OCI-LY3 (cell line): ENCODE measurements around the gene MSI2.

Experiments used
- H2AFZ ChIP-seq: fragments of 200-600, 300-600 bp; shearing (Covaris generic); 2 replicates; pipeline ENCODE4 v1.6.0; 2014; ENCODE audit warnings: antibody characterized with exemption, low read depth, low read length
- H3K27ac ChIP-seq: fragments of 200-600, 300-600 bp; sonication (generic); 2 replicates; pipeline ENCODE4 v1.5.1; 2014; ENCODE audit warnings: mild to moderate bottlenecking, low read length, moderate library complexity, mixed read lengths
- H3K27me3 ChIP-seq: fragments of 200-600, 300-600 bp; sonication (generic); 2 replicates; pipeline ENCODE4 v1.6.1; 2014; ENCODE audit warnings: low read depth, low read length, mixed read lengths
- H3K36me3 ChIP-seq: fragments of 200-600, 300-600 bp; sonication (generic); replicated peaks from 2 replicates; pipeline ENCODE3; 2014; ENCODE audit warnings: low read depth, low read length, mixed read lengths
- H3K4me1 ChIP-seq: fragments of 300-600, 200-600 bp; sonication (generic); 2 replicates; pipeline ENCODE4 v1.6.1; 2014; ENCODE audit warnings: low read length, mixed read lengths
- H3K4me2 ChIP-seq: fragments of 200-600, 300-600 bp; sonication (generic); 2 replicates; pipeline ENCODE4 v1.6.1; 2014; ENCODE audit warnings: low read length, mixed read lengths
- H3K4me3 ChIP-seq: fragments of 300-600, 200-600 bp; sonication (generic); 2 replicates; pipeline ENCODE4 v1.5.1; 2014; ENCODE audit warnings: antibody characterized with exemption, mild to moderate bottlenecking, low read length, moderate library complexity
- H3K79me2 ChIP-seq: fragments of 300-600, 200-600 bp; shearing (Covaris generic); 2 replicates; pipeline ENCODE4 v1.6.1; 2014; ENCODE audit warnings: mild to moderate bottlenecking, low read length, mixed read lengths
- H3K9ac ChIP-seq: fragments of 300-600, 200-600 bp; shearing (Covaris generic); 2 replicates; pipeline ENCODE4 v1.6.0; 2014; ENCODE audit warnings: mild to moderate bottlenecking, low read length, moderate library complexity
- H3K9me3 ChIP-seq: fragments of 200-600, 300-600 bp; shearing (Covaris generic); 2 replicates; pipeline ENCODE4 v1.6.1; 2014; ENCODE audit warnings: low read length, mixed read lengths; ENCODE audit not compliant: insufficient read depth
- H4K20me1 ChIP-seq: fragments of 200-600, 300-600 bp; sonication (generic); 2 replicates; pipeline ENCODE4 v1.6.1; 2016; ENCODE audit warnings: low read length, mixed read lengths; ENCODE audit not compliant: insufficient read depth
- CTCF ChIP-seq: fragments of 200-600, 300-600 bp; sonication (generic); IDR thresholded peaks from 2 replicates; pipeline ENCODE4 v1.5.1; 2014; ENCODE audit warnings: antibody characterized with exemption, low read length, low read depth
- EZH2phosphoT487 ChIP-seq: fragments of 200-600 bp; shearing (Covaris generic); IDR thresholded peaks from 2 replicates; pipeline ENCODE4 v1.6.1; 2018; ENCODE audit warnings: antibody characterized with exemption, mixed run types, low read depth

Gene MSI2

GRCh38 chr17:57356153-57356718 lies 99.9 kb downstream of the MSI2 start:
- TF ChIP-seq EZH2phosphoT487: no peak
- no peak for TF ChIP-seq CTCF
- Histone ChIP-seq H3K27ac (no peak overlapping the region), H3K4me2 (peak overlapping the region; percentile 39), H4K20me1 (peaks cover 49% of the 10 kb centered on the region), H3K79me2 (peaks cover 43% of the 10 kb centered on the region), H3K4me1 (peaks cover 23% of the 10 kb centered on the region), H3K9ac (no peak overlapping the region), H3K36me3 (peaks cover 16% of the 10 kb centered on the region), H3K27me3 (no peaks in the 10 kb centered on the region), H2AFZ (no peak overlapping the region), H3K4me3 (peak overlapping the region; percentile 10; the same call in 1 of the 2 replicates), H3K9me3 (no peaks in the 10 kb centered on the region; the same call in 1 of the 2 replicates)

- Histone ChIP-seq H3K9ac (no peak overlapping the region), H3K4me1 (peaks cover 23% of the 10 kb centered on the region), H3K36me3 (peaks cover 13% of the 10 kb centered on the region), H3K4me3 (peak overlapping the region; percentile 10), H3K79me2 (peaks cover 43% of the 10 kb centered on the region), H3K4me2 (peak overlapping the region; percentile 39), H4K20me1 (peaks cover 49% of the 10 kb centered on the region), H2AFZ (no peak overlapping the region), H3K27me3 (no peaks in the 10 kb centered on the region), H3K9me3 (no peaks in the 10 kb centered on the region; the same call in 1 of the 2 replicates), H3K27ac (no peak overlapping the region)
- TF ChIP-seq EZH2phosphoT487 (no peak), CTCF (no peak)
These were observed 100.5 kb downstream of the MSI2 start for GRCh38 chr17:57356719-57357391.

- TF ChIP-seq EZH2phosphoT487 (no peak), CTCF (no peak)
- Histone ChIP-seq H3K4me1 (peaks cover 23% of the 10 kb centered on the region), H3K36me3 (peaks cover 13% of the 10 kb centered on the region), H3K79me2 (peaks cover 43% of the 10 kb centered on the region), H4K20me1 (peaks cover 49% of the 10 kb centered on the region), H3K9me3 (no peaks in the 10 kb centered on the region; the same call in 1 of the 2 replicates), H3K27ac (no peak overlapping the region), H3K4me3 (no peak overlapping the region), H3K4me2 (no peak overlapping the region), H3K9ac (no peak overlapping the region), H2AFZ (no peak overlapping the region), H3K27me3 (no peaks in the 10 kb centered on the region)
These were observed 101.1 kb downstream of the MSI2 start for GRCh38 chr17:57357392-57357784.

- Histone ChIP-seq H3K9me3 (no peaks in the 10 kb centered on the region; the same call in 1 of the 2 replicates), H3K79me2 (peaks cover 43% of the 10 kb centered on the region), H3K36me3 (peaks cover 13% of the 10 kb centered on the region), H3K27me3 (no peaks in the 10 kb centered on the region), H3K4me3 (no peak overlapping the region), H2AFZ (no peak overlapping the region), H3K4me1 (peaks cover 23% of the 10 kb centered on the region), H3K9ac (no peak overlapping the region), H4K20me1 (peaks cover 48% of the 10 kb centered on the region), H3K4me2 (no peak overlapping the region), H3K27ac (no peak overlapping the region)
- no peak for TF ChIP-seq EZH2phosphoT487
- TF ChIP-seq CTCF: no peak
These were observed 101.6 kb downstream of the MSI2 start for GRCh38 chr17:57357830-57358430.
